NCI-H128 (cell line): ENCODE measurements around the gene CERS5.

Source experiments
- DNase-seq: peaks from one replicate; lab custom pipeline; 2025; ENCODE audit not compliant: unreplicated experiment; lab: John Stamatoyannopoulos, UW

The CERS5 gene

DNA sequence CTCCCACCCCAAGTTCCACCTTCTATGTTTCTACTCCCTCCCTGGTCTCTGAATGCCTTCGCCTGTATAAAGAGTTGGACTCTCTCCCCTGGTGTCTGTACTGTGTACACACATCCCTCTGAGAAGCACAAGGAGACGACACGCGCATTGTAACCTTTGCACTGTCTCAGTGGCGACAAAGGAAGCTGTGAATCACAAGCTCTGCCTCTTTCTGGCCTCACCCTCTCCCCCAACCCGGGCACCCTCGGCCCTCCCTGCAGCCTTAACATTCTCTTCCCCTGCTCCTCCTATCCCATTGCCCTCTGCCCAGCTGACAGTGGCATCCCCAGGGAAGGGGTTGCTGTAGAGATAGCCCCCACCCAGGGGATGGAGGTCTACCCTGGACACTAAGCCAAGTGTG is 84.5 kb downstream of the CERS5 start:
- DNase-seq, result no peak

DNA sequence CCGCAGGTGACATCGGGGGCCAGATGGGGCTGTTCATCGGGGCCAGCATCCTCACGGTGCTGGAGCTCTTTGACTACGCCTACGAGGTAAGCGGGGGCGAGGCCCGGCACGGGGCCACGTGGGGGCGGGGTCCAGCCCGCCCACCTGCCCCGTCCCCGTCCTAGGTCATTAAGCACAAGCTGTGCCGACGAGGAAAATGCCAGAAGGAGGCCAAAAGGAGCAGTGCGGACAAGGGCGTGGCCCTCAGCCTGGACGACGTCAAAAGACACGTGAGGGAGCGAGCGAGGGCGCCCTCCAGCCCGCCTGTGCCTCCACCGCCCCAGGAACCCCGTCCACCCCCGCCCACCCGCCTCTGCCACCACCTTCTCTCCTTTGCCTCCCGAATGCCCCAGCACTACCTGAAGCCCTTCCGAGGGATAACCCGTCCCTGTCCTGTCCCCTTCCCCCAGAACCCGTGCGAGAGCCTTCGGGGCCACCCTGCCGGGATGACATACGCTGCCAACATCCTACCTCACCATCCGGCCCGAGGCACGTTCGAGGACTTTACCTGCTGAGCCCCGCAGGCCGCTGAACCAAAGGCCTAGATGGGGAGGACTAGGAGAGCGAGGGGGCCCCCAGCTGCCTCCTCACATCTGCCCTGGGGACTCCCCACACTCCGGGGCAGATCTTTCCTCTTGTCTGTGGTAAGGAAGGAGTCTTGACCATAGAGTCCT is 85.9 kb downstream of the CERS5 start:
- no peak for DNase-seq

DNA sequence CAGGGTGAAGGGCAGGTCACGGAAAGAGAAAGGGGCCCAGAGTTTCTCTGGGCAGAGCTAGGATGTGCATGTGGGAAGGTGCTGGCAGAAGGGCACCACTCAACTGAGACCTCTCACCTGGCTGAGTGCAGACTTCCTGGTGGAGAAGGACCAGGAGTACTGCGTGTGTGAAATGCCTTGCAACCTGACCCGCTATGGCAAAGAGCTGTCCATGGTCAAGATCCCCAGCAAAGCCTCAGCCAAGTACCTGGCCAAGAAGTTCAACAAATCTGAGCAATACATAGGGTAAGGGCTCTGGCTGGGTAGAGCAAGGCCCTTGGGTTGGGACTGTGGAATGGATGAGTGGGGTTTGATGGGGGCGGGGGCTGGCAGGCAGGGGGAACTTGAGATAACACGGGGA is 87.4 kb downstream of the CERS5 start:
- no peak for DNase-seq
